K562 (cell line): Measurements from ENCODE around the gene FTH1. TPM values are rescaled to one million over a fixed set of nuclear protein-coding genes. Genes with fewer than 3 reads are reported as not detected.

ENCODE experiments used
- ARID3A ChIP-seq: IDR thresholded peaks from 2 replicates; pipeline ENCODE4 v1.6.1; 2012; ENCODE audit warnings: low read depth, low read length, improper control_type of control experiment, borderline replicate concordance
- BCLAF1 ChIP-seq, 2 experiments: fragments of 450-650 bp in 1 of 2; IDR thresholded peaks; 2 replicates each; pipeline ENCODE4 v1.6.1; 2011 to 2017; ENCODE audit warnings: low read depth in 2 of 2, antibody characterized with exemption in 1 of 2, borderline replicate concordance in 1 of 2, low read length in 1 of 2, mild to moderate bottlenecking in 1 of 2, mixed read lengths in 1 of 2; ENCODE audit not compliant: control insufficient read depth in 1 of 2
- BRD9 ChIP-seq: fragments of 450-650 bp; IDR thresholded peaks from 2 replicates; pipeline ENCODE4 v1.6.1; 2018; ENCODE audit warnings: low read depth; ENCODE audit not compliant: partially characterized antibody
- BRF1 ChIP-seq: IDR thresholded peaks from 3 replicates; pipeline ENCODE4 v1.6.1; 2011; ENCODE audit warnings: borderline replicate concordance, mild to moderate bottlenecking; ENCODE audit not compliant: insufficient read length; ENCODE audit errors: extremely low read depth
- CBFA2T3 ChIP-seq: fragments of 450-650 bp; IDR thresholded peaks from 2 replicates; pipeline ENCODE4 v1.6.1; 2017
- CC2D1A ChIP-seq: fragments of 450-650 bp; IDR thresholded peaks from 2 replicates; pipeline ENCODE4 v1.6.1; 2017; ENCODE audit warnings: mild to moderate bottlenecking
- E2F1 ChIP-seq: sonication (generic); formaldehyde crosslinking; IDR thresholded peaks from 2 replicates; pipeline ENCODE4 v1.8.1; 2023; ENCODE audit warnings: mild to moderate bottlenecking, missing genetic modification reagents, moderate library complexity
- EP300 ChIP-seq: IDR thresholded peaks from 2 replicates; pipeline ENCODE4 v1.6.1; 2012; ENCODE audit warnings: low read length, improper control_type of control experiment
- GTF2A2 ChIP-seq: IDR thresholded peaks from 2 replicates; pipeline ENCODE4 v1.6.1; 2016; ENCODE audit warnings: mild to moderate bottlenecking, missing genetic modification characterization, missing compliant biosample characterization
- PTTG1 ChIP-seq: fragments of 450-650 bp; IDR thresholded peaks from 2 replicates; pipeline ENCODE4 v1.6.1; 2016; ENCODE audit warnings: low read depth, mild to moderate bottlenecking, missing genetic modification characterization, missing compliant biosample characterization
- RBBP5 ChIP-seq: fragments of 200-600 bp; sonication (generic); IDR thresholded peaks from 2 replicates; pipeline ENCODE4 v1.6.1; 2012; ENCODE audit warnings: borderline replicate concordance, mild to moderate bottlenecking, low read length, control low read depth, inconsistent platforms; ENCODE audit not compliant: insufficient read depth, poor library complexity, severe bottlenecking
- TCF7L2 ChIP-seq: fragments of 150-350 bp; IDR thresholded peaks from 2 replicates; pipeline ENCODE4 v1.6.1; 2016; ENCODE audit warnings: low read depth, mild to moderate bottlenecking, low read length, moderate library complexity
- TCFL5 ChIP-seq: fragments of 250-450 bp; sonication (Bioruptor Pico); conservative IDR thresholded peaks from 2 replicates; pipeline ENCODE4 v1.6.1; 2021; ENCODE audit warnings: mild to moderate bottlenecking, moderate library complexity, matching md5 sums
- TEAD2 ChIP-seq: fragments of 450-650 bp; IDR thresholded peaks from 2 replicates; pipeline ENCODE4 v1.6.1; 2016; ENCODE audit warnings: missing genetic modification characterization, control low read depth, missing compliant biosample characterization
- ZKSCAN8 ChIP-seq: fragments of 200-800 bp; sonication (Bioruptor generic); IDR thresholded peaks from 2 replicates; pipeline ENCODE4 v1.6.1; 2016; ENCODE audit warnings: missing genetic modification characterization, missing compliant biosample characterization
- ZNF398 ChIP-seq: fragments of 250-450 bp; sonication (Bioruptor Pico); IDR thresholded peaks from 2 replicates; pipeline ENCODE4 v1.8.0; 2021; ENCODE audit warnings: moderate library complexity, mild to moderate bottlenecking, inconsistent platforms
- ZNF512 ChIP-seq: IDR thresholded peaks from 2 replicates; pipeline ENCODE4 v1.6.1; 2016; ENCODE audit warnings: missing genetic modification characterization, missing compliant biosample characterization
- ZNF766 ChIP-seq: fragments of 200-800 bp; sonication (Bioruptor generic); conservative IDR thresholded peaks from 2 replicates; pipeline ENCODE4 v1.6.1; 2016; ENCODE audit warnings: missing genetic modification characterization, missing compliant biosample characterization
- polyA plus RNA-seq, 8 experiments: library from polyadenylated mRNA; depleted of rRNA in 4 of 8; stranded (reverse) in 5 of 8; unstranded in 3 of 8; fragments of >200 nt; fragmentation: Nextera tagmentation in 2 of 8; fragmentation: Illumina TruSeq in 1 of 8; extraction: Ambion mirVana in 2 of 8; extraction: Trizol in 1 of 8; gene quantifications; 2 replicates each; pipeline versions ENCODE4 v1.2.1 to v1.2.3, GENCODE V29; 2011 to 2014; ENCODE audit warnings: inconsistent platforms in 1 of 8, missing spikeins in 1 of 8
- total RNA-seq, 7 experiments: library from RNA; depleted of rRNA in 6 of 7; stranded (reverse); fragments of >200 nt in 6 of 7; fragmentation: Illumina TruSeq in 2 of 7; extraction: Trizol in 2 of 7; gene quantifications; 2 replicates each; pipeline versions ENCODE4 v1.2.1 to v1.2.3, GENCODE V29; 2011 to 2021; ENCODE audit warnings: low replicate concordance in 1 of 7

The FTH1 gene
- total and polyA plus RNA-seq, 9 of the 15 experiments (the other 6 are each of a cell fraction or from before 2014, with no cell fraction given) = 370 to 3,146 (median 802) TPM

- TF ChIP-seq RBBP5 (no peak), ZNF398 (no peak), CC2D1A (no peak), ZNF766 (CRISPR knock-in tag) (no peak), ZNF512 (tag) (no peak), ARID3A (no peak), CBFA2T3 (no peak), BRD9 (no peak), BCLAF1 (IDR thresholded peaks at IDR 0.05; ENCODE audit: borderline replicate concordance in 1 of 2, control insufficient read depth in 1 of 2, low read depth in 2 of 2, low read length in 1 of 2) (no peak), PTTG1 (tag) (peak; percentile 67), TEAD2 (tag) (0 out of 2 replicates have a peak, but pooled peaks have one; percentile 46), GTF2A2 (tag) (no peak), E2F1 (CRISPR knock-in tag) (no peak), TCFL5 (no peak), TCF7L2 (no peak), EP300 (no peak), ZKSCAN8 (peak; percentile 86; the same call in 1 of the 2 replicates), BRF1 (no peak)
Observed at GRCh38 chr11:61972112-61972671, 4.8 kb upstream of the FTH1 start (continued).
